WERI-Rb-1 (cell line): Measurements from ENCODE around the gene HS3ST5.

ENCODE experiments used
- DNase-seq: peaks from one replicate; pipeline ENCODE4 v3.0.0-alpha.2; 2020
- H3K27ac ChIP-seq: fragments of 250-450 bp; sonication (Bioruptor Pico); 2 replicates; pipeline ENCODE4 v1.5.1; 2020; ENCODE audit warnings: mild to moderate bottlenecking, moderate library complexity
- H3K27me3 ChIP-seq: fragments of 250-450 bp; sonication (Bioruptor Pico); 2 replicates; pipeline ENCODE4 v1.5.1; 2021; ENCODE audit warnings: mild to moderate bottlenecking, low read depth, moderate library complexity; ENCODE audit not compliant: insufficient read depth, severe bottlenecking
- H3K36me3 ChIP-seq: fragments of 250-450 bp; sonication (Bioruptor Pico); 2 replicates; pipeline ENCODE4 v1.5.1; 2020; ENCODE audit warnings: mild to moderate bottlenecking, moderate library complexity
- H3K4me3 ChIP-seq: 2 replicates; pipeline ENCODE4 v1.5.1; 2011; ENCODE audit warnings: low read depth, mild to moderate bottlenecking, control low read depth, low read length
- H3K9me3 ChIP-seq: fragments of 250-450 bp; sonication (Bioruptor Pico); 2 replicates; pipeline ENCODE4 v1.5.1; 2021; ENCODE audit warnings: mild to moderate bottlenecking, moderate library complexity; ENCODE audit not compliant: severe bottlenecking
- CTCF ChIP-seq: IDR thresholded peaks from 2 replicates; pipeline ENCODE4 v1.5.1; 2011; ENCODE audit warnings: low read depth, mild to moderate bottlenecking, control low read depth, inconsistent platforms, low read length

Gene HS3ST5

GRCh38 chr6:114362957-114363356 is 20.1 kb upstream of the HS3ST5 start:
- TF ChIP-seq CTCF: no peak
- no peaks in the 10 kb centered on the region for H3K27me3 ChIP-seq
- no peak for DNase-seq

GRCh38 chr6:114362396-114362795 is 19.6 kb upstream of the HS3ST5 start:
- no peak for TF ChIP-seq CTCF
- H3K9me3 ChIP-seq: no peaks in the 10 kb centered on the region
- H3K36me3 ChIP-seq: no peaks in the 10 kb centered on the region
- H3K4me3 ChIP-seq: no peak overlapping the region
- no peak for DNase-seq
- no peaks in the 10 kb centered on the region for H3K27me3 ChIP-seq
- H3K27ac ChIP-seq: no peak overlapping the region

More at GRCh38 chr6:114362957-114363356, 20.1 kb upstream of the HS3ST5 start:
- no peaks in the 10 kb centered on the region for H3K36me3 ChIP-seq
- no peak overlapping the region for H3K27ac ChIP-seq
- H3K4me3 ChIP-seq: no peak overlapping the region
- no peaks in the 10 kb centered on the region for H3K9me3 ChIP-seq

- H3K36me3 ChIP-seq: no peaks in the 10 kb centered on the region
- H3K9me3 ChIP-seq: no peaks in the 10 kb centered on the region
- DNase-seq: no peak
- H3K4me3 ChIP-seq: no peak overlapping the region
- H3K27ac ChIP-seq: no peak overlapping the region
- no peaks in the 10 kb centered on the region for H3K27me3 ChIP-seq
- no peak for TF ChIP-seq CTCF
Observed at GRCh38 chr6:114361036-114361435, 18.2 kb upstream of the HS3ST5 start.

- Histone ChIP-seq H3K9me3 (no peaks in the 10 kb centered on the region), H3K27ac (no peak overlapping the region), H3K36me3 (no peaks in the 10 kb centered on the region), H3K27me3 (no peaks in the 10 kb centered on the region), H3K4me3 (no peak overlapping the region)
- DNase-seq: no peak
- TF ChIP-seq CTCF: no peak
Observed at GRCh38 chr6:114355300-114355699, 12.5 kb upstream of the HS3ST5 start.

- Histone ChIP-seq H3K4me3 (no peak overlapping the region), H3K27ac (no peak overlapping the region)
Observed at GRCh38 chr6:114354482-114354881, 11.7 kb upstream of the HS3ST5 start.

More at GRCh38 chr6:114354482-114354881, 11.7 kb upstream of the HS3ST5 start:
- TF ChIP-seq CTCF: no peak
- no peaks in the 10 kb centered on the region for H3K27me3 ChIP-seq
- no peaks in the 10 kb centered on the region for H3K9me3 ChIP-seq
- H3K36me3 ChIP-seq: no peaks in the 10 kb centered on the region
- no peak for DNase-seq
